RWPE1 (cell line): ENCODE data around the gene ASPHD2.

Experiments
- CTCF ChIA-PET: fragments of 350-600 bp; sonication (Branson Sonifier 250); formaldehyde crosslinking; extraction: SDS; loops from one replicate; lab custom pipeline; 2021; lab: Yijun Ruan, JAX
- POLR2A ChIA-PET: fragments of 400-600 bp; formaldehyde crosslinking; extraction: SDS; loops from one replicate; lab custom pipeline; 2020; ENCODE audit warnings: antibody characterized with exemption; ENCODE audit not compliant: low non-redundant PET; lab: Yijun Ruan, JAX
- DNase-seq: peaks from one replicate; pipeline ENCODE4 v3.0.0; 2012; ENCODE audit warnings: low spot score
- H3K27ac ChIP-seq: fragments of 450-650 bp; 2 replicates; pipeline ENCODE4 v1.5.1; 2017
- TF ChIP-seq, protein P1 (sequence below): fragments of 450-650 bp; conservative IDR thresholded peaks from 2 replicates; pipeline ENCODE4 v1.5.1; 2017; ENCODE audit warnings: low read depth, mild to moderate bottlenecking

ASPHD2 gene, protein sequence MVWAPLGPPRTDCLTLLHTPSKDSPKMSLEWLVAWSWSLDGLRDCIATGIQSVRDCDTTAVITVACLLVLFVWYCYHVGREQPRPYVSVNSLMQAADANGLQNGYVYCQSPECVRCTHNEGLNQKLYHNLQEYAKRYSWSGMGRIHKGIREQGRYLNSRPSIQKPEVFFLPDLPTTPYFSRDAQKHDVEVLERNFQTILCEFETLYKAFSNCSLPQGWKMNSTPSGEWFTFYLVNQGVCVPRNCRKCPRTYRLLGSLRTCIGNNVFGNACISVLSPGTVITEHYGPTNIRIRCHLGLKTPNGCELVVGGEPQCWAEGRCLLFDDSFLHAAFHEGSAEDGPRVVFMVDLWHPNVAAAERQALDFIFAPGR

DNA sequence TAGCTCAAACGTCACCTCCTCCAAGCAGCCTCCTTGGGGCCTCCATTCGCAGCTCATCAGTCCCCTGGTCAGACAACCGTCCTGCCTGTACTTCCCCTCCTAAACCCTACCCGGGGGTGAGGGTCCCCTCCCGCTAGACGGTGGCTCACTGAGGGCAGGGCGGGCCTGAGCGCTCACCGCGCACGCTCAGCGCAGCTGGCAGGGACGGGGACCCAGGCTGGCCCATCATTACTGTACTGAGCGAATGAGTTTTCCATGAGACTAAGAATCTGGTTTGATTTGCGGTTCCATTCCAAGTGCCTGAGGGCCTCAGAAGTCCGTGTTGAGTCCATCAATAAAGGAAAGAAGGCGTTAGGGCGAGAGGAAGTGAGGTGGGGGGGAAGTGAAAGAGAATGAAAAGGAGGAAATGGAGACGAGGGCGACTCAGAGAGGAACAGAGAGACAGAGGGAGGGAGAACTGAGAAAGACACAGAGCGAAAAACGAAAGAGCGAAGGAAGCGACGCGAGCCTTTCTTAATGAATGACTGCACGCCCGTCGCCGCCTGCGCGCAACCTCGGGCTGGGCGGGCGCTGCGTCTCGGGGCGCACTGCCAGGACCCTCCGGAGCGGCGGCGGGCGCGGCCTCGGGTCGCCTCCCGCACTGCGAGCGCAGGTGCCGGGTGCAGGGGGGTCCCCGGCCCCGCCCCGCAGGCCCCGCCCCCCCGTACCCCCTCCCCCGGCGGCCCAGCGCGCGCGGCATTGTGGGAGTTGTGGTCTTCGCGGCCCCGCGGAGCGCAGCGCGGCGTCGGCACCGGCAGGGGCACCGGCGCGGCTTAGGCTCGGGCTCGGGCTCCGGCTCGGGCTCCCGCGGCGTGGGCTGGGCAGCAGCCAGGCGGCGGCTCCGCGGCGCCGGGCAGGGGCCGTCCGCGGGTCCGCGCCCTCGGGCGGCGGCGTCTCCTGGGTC is at the start of gene ASPHD2:
Gene ASPHD2 (plus strand): TSS at position 746 of the 943 bp plus-strand sequence. CDS start 4,356 bp downstream, outside the sequence.
- ChIA-PET POLR2A (no interaction called here), CTCF (no interaction called here)
- TF ChIP-seq, protein P1, sequence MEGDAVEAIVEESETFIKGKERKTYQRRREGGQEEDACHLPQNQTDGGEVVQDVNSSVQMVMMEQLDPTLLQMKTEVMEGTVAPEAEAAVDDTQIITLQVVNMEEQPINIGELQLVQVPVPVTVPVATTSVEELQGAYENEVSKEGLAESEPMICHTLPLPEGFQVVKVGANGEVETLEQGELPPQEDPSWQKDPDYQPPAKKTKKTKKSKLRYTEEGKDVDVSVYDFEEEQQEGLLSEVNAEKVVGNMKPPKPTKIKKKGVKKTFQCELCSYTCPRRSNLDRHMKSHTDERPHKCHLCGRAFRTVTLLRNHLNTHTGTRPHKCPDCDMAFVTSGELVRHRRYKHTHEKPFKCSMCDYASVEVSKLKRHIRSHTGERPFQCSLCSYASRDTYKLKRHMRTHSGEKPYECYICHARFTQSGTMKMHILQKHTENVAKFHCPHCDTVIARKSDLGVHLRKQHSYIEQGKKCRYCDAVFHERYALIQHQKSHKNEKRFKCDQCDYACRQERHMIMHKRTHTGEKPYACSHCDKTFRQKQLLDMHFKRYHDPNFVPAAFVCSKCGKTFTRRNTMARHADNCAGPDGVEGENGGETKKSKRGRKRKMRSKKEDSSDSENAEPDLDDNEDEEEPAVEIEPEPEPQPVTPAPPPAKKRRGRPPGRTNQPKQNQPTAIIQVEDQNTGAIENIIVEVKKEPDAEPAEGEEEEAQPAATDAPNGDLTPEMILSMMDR = no peak
- peak; percentile 62 for DNase-seq
- H3K27ac ChIP-seq = peak within 1 kb of the TSS; percentile 85

DNA sequence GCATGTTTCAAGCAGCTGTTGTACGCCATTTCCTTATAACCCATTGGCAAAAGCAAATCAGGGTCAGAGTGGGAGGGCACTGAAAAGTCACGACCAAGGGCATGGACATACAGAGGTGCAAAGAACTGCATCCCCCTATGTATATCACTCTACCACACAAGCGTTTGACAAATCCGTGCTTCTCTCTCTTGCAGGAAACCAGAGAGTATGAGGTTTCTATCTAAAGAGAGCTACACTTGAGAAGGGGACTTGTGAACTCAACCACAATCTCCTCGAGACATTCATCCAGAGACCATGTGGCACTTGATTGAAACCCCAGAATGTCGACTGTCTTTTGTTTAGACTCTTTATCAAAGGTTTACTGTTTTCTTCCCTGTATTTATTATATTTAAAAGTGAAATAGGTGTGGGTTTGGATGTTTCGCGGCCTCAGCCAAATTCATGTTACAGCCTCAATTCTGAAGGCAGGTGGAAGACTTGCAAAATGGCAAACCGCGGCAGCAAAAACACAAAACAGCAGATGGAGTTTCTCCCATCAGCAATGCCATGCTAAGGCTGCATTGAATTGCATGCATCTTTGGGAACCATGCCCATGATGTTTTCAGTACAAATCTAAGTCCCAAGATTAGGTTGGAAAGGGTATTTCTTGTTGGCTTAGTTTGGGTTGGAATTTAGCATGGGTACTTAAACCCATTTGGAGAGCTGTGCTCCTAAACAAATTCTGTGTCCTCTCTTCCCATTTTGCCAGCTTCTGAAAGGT is 48.8 kb upstream of the ASPHD2 start:
- TF ChIP-seq, protein P1 = no peak

DNA sequence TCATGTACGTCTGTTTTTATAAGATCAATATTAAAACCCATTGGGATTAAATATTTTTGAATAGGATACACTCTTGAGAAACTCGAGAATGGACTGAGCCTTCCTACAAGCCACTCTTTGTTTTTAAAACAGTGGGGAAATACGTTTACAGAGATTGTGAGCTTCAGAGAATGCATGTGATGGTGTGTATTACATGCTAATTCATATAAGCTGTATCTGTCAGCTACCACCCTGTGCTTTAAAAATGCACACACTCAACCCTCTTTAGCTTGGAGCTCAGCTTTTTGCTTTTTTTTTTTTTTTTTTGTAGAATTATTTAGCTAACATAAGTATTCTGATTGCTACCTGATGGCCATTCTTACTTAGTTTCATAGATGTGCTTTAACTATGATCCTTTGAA is 46.3 kb upstream of the ASPHD2 start:
- no peak overlapping the region for H3K27ac ChIP-seq
- ChIA-PET CTCF (interaction anchor here (0.5 kb wide), 1 partner anchor 130 kb away, joined by 3 read pairs; no protein-coding TSS in a partner anchor), POLR2A (interaction anchor here (0.7 kb wide), 1 partner anchor 121 kb away, joined by 6 read pairs; no protein-coding TSS in a partner anchor)
- TF ChIP-seq, protein P1 = no peak
- no peak for DNase-seq

More for the DNA sequence above, 48.8 kb upstream of the ASPHD2 start:
- CTCF ChIA-PET = interaction anchor here (0.7 kb wide), 1 partner anchor 90 kb away, joined by 3 read pairs; no protein-coding TSS in a partner anchor
- POLR2A ChIA-PET = no interaction called here
- no peak overlapping the region for H3K27ac ChIP-seq
- DNase-seq = no peak

GRCh38 chr22:26383968-26384556 is 45.0 kb upstream of the ASPHD2 start:
- ChIA-PET POLR2A (no interaction called here), CTCF (interaction anchor here (0.5 kb wide), 1 partner anchor 20 kb away, joined by 3 read pairs; no protein-coding TSS in a partner anchor)
- TF ChIP-seq, protein P1 = no peak
- no peak overlapping the region for H3K27ac ChIP-seq
- DNase-seq = no peak

- no peak overlapping the region for H3K27ac ChIP-seq
- TF ChIP-seq, protein P1 = no peak
- ChIA-PET POLR2A (no interaction called here), CTCF (interaction anchor here (0.8 kb wide), 1 partner anchor 21 kb away, joined by 3 read pairs; no protein-coding TSS in a partner anchor)
- no peak for DNase-seq
Measured at GRCh38 chr22:26385164-26385563, 43.9 kb upstream of the ASPHD2 start.
